Measurements from ENCODE around the gene ZNF506. TPM values are rescaled to one million over a fixed set of nuclear protein-coding genes. Genes with fewer than 3 reads are reported as not detected.
"Not testable (repeated sequence)": the region's sequence is repeated elsewhere in the genome, so short reads cannot be mapped to it uniquely, and the experiment has no call there.

Gene ZNF506
- total and polyA plus RNA-seq, 11 donors = 5.0 to 20.2 (median 11.6) TPM

GRCh38 chr19:19744641-19745040 is 76.9 kb downstream of the ZNF506 start:
- Histone ChIP-seq H3K27ac (no peak overlapping the region), H3K27me3 (peaks cover 0 to 4% (median 0%) of the 10 kb centered on the region in 9 donors), H3K9me3 (no peaks in the 10 kb centered on the region), H3K4me1 (no peaks in the 10 kb centered on the region), H3K36me3 (no peaks in the 10 kb centered on the region), H3K4me3 (no peak overlapping the region)
- no peak for ATAC-seq
- DNase-seq = no peak
- whole genome bisulfite sequencing, 4 donors = 89 to 93% (median 91%) methylated on average over 15 to 17 of the region's 17 CpGs
- TF ChIP-seq POLR2A (IDR thresholded peaks at IDR 0.05) (no peak), CTCF (IDR thresholded peaks at IDR 0.05) (no peak)
- intact Hi-C loops (cut with DNase I) = no loop called here

- H3K4me3 ChIP-seq; H3K27ac ChIP-seq; H3K9me3 ChIP-seq; H3K36me3 ChIP-seq; DNase-seq; H3K27me3 ChIP-seq; H3K4me1 ChIP-seq; ATAC-seq; intact Hi-C loops (cut with DNase I): not testable (repeated sequence)
- 73 to 81% (median 77%) methylated on average over 6 of the region's 6 CpGs for WGBS, 4 donors
Measured at GRCh38 chr19:19743921-19744320, 77.6 kb downstream of the ZNF506 start.

GRCh38 chr19:19743176-19743575 is 78.4 kb downstream of the ZNF506 start:
- TF ChIP-seq CTCF (IDR thresholded peaks at IDR 0.05) (no peak), POLR2A (IDR thresholded peaks at IDR 0.05) (no peak)
- Histone ChIP-seq H3K4me3 (no peak overlapping the region), H3K27me3 (peaks cover 0 to 4% (median 0%) of the 10 kb centered on the region in 9 donors), H3K27ac (no peak overlapping the region), H3K9me3 (no peaks in the 10 kb centered on the region), H3K4me1 (no peaks in the 10 kb centered on the region), H3K36me3 (no peaks in the 10 kb centered on the region)
- intact Hi-C loops (cut with DNase I) = no loop called here
- 85 to 92% (median 89%) methylated on average over 4 to 6 of the region's 6 CpGs for WGBS, 4 donors
- no peak for DNase-seq
- ATAC-seq = no peak

GRCh38 chr19:19742773-19743172 is 78.8 kb downstream of the ZNF506 start:
- Histone ChIP-seq H3K27me3 (peaks cover 0 to 4% (median 0%) of the 10 kb centered on the region in 9 donors), H3K27ac (no peak overlapping the region), H3K4me3 (no peak overlapping the region), H3K4me1 (no peaks in the 10 kb centered on the region), H3K36me3 (no peaks in the 10 kb centered on the region), H3K9me3 (no peaks in the 10 kb centered on the region)
- intact Hi-C loops (cut with DNase I) = no loop called here
- no peak for TF ChIP-seq CTCF (IDR thresholded peaks at IDR 0.05)
- no peak for TF ChIP-seq POLR2A (IDR thresholded peaks at IDR 0.05)
- 84 to 92% (median 89%) methylated on average over 4 to 9 of the region's 9 CpGs for WGBS, 4 donors
- DNase-seq (no peak), ATAC-seq (no peak)

Other genes starting within 250 kb of the ZNF506 start
- under 1 TPM in 2 of 9 donors, not detected in 7; 0.43 to 0.69 TPM for gene PBX4, start 203.1 kb downstream of the ZNF506 start, total RNA-seq
- under 1 TPM in 1 of 2 donors, not detected in 1; 0.53 TPM for gene PBX4, start 203.1 kb downstream of the ZNF506 start, polyA plus RNA-seq
- 1 to 10 TPM in 2 of 9 donors, under 1 TPM in 6, not detected in 1; 0.24 to 6.1 (median 0.74) TPM for gene LPAR2, start 193.5 kb downstream of the ZNF506 start, total RNA-seq
- 1 to 10 TPM in 1 of 2 donors, under 1 TPM in 1; 0.46 to 1.6 TPM for gene LPAR2, start 193.5 kb downstream of the ZNF506 start, polyA plus RNA-seq
- gene GMIP, start 178.1 kb downstream of the ZNF506 start, total RNA-seq = 10 to 100 TPM in 2 of 9 donors, 1 to 10 TPM in 7; 1.1 to 21.7 (median 2.5) TPM
- gene GMIP, start 178.1 kb downstream of the ZNF506 start, polyA plus RNA-seq = 1 to 10 TPM; 2.1 TPM
- gene ATP13A1, start 158.1 kb downstream of the ZNF506 start, total RNA-seq = 10 to 100 TPM; 15.7 to 65.8 (median 23.1) TPM
- 10 to 100 TPM; 16.1 to 22.0 TPM for gene ATP13A1, start 158.1 kb downstream of the ZNF506 start, polyA plus RNA-seq
- 1 to 10 TPM; 1.5 to 6.8 (median 3.4) TPM for gene ZNF101, start 152.9 kb downstream of the ZNF506 start, total RNA-seq
- 1 to 10 TPM; 3.4 to 3.7 TPM for gene ZNF101, start 152.9 kb downstream of the ZNF506 start, polyA plus RNA-seq
- 1 to 10 TPM; 2.9 to 7.9 (median 3.6) TPM for gene ZNF14, start 88.6 kb downstream of the ZNF506 start, total RNA-seq
- gene ZNF14, start 88.6 kb downstream of the ZNF506 start, polyA plus RNA-seq = 1 to 10 TPM; 2.3 to 3.1 TPM
- 10 to 100 TPM in 2 of 9 donors, 1 to 10 TPM in 7; 5.6 to 16.6 (median 8.1) TPM for gene ZNF253, start 44.1 kb upstream of the ZNF506 start, total RNA-seq
- gene ZNF253, start 44.1 kb upstream of the ZNF506 start, polyA plus RNA-seq = 1 to 10 TPM; 3.8 to 5.5 TPM
- 1 to 10 TPM; 1.0 to 4.6 (median 2.3) TPM for gene ZNF93, start 79.2 kb upstream of the ZNF506 start, total RNA-seq
- 1 to 10 TPM; 1.1 to 3.7 TPM for gene ZNF93, start 79.2 kb upstream of the ZNF506 start, polyA plus RNA-seq
- 1 to 10 TPM; 3.3 to 6.8 (median 5.5) TPM for gene ZNF682, start 217.8 kb upstream of the ZNF506 start, total RNA-seq
- 10 to 100 TPM in 1 of 2 donors, 1 to 10 TPM in 1; 3.8 to 10.2 TPM for gene ZNF682, start 217.8 kb upstream of the ZNF506 start, polyA plus RNA-seq

Data from heart left ventricle (tissue), 16 donors.